Gastrocnemius medialis (tissue), 4 donors: ENCODE data around the gene GPR55.

Experiments used
- POLR2A ChIP-seq, 2 donors: fragments of 450-650 bp; IDR thresholded peaks; one replicate each; pipeline ENCODE4 v1.6.1; 2017; ENCODE audit warnings: antibody characterized with exemption in 2 of 2, mild to moderate bottlenecking in 2 of 2, moderate library complexity in 2 of 2
- TF ChIP-seq, protein P1 (sequence below), 5 experiments: fragments of 450-650 bp in 3 of 5; fragments of 200-600 bp in 2 of 5; sonication (generic) in 2 of 5; IDR thresholded peaks in 4 of 5; conservative IDR thresholded peaks in 1 of 5; 1 replicate in 4 of 5; 2 replicates in 1 of 5; pipeline ENCODE4 v1.5.1; 2016 to 2019; ENCODE audit warnings: antibody characterized with exemption in 5 of 5, mild to moderate bottlenecking in 3 of 5, moderate library complexity in 3 of 5

DNA sequence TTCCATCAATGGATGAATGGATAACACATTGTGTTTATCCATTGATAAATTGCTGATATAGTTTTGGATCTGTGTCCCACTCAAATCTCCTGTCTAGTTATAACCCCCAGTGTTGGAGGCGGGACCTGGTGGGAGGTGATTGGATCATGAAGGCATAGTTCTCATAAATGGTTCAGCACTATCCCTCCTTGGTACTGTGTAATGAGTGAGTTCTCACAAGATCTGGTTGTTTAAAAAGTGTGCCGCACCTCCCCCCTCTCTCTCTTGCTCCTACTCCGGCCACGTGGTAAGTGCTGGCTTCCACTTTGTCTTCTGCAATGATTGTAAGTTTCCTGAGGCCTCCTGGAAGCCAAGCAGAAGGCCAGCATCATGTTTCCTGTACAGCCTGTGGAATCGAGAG lies 47.0 kb upstream of the GPR55 start:
- TF ChIP-seq, protein P1, sequence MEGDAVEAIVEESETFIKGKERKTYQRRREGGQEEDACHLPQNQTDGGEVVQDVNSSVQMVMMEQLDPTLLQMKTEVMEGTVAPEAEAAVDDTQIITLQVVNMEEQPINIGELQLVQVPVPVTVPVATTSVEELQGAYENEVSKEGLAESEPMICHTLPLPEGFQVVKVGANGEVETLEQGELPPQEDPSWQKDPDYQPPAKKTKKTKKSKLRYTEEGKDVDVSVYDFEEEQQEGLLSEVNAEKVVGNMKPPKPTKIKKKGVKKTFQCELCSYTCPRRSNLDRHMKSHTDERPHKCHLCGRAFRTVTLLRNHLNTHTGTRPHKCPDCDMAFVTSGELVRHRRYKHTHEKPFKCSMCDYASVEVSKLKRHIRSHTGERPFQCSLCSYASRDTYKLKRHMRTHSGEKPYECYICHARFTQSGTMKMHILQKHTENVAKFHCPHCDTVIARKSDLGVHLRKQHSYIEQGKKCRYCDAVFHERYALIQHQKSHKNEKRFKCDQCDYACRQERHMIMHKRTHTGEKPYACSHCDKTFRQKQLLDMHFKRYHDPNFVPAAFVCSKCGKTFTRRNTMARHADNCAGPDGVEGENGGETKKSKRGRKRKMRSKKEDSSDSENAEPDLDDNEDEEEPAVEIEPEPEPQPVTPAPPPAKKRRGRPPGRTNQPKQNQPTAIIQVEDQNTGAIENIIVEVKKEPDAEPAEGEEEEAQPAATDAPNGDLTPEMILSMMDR (IDR thresholded peaks at IDR 0.05 in 4 of 5, conservative IDR thresholded peaks at IDR 0.05 in 1 of 5): no peak
- TF ChIP-seq POLR2A (IDR thresholded peaks at IDR 0.05): no peak
